ENCODE measurements around the gene TEX19.
"Not testable (repeated sequence)": the region's sequence is repeated elsewhere in the genome, so short reads cannot be mapped to it uniquely, and the experiment has no call there.

Gene TEX19

DNA sequence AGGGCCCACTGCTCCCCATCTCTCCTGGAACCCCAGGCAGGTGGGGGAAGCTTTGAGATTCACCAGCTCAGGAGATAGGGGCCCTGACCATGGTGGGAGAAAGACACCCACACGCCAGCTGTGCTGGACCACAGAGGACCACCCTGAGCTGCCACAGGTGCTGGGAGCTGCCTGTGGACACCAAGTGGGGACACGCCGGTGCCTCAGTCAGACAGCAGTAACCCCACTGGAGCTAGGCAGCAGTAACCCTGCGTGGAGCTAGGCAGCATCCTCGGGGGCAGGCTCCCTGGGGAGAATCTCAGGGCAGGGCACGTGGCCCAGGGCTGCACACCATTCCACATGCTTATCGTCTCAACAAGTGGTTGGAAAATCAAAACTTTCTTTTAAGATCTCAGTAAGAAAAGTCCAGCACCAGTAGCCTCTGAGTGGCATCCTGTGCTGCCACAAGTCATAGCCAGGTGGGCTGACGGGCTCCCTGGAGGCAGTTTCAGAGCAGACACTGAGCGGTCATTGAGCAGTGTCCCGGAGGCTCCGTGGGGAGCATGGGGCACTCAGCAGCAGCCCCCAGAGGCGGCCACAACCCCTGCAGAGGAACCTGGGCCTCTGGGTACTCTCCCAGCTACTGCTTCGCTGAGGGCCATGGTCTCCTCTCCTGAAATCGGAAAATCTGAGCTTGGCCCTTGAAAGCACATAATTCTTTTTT is 51.1 kb downstream of the TEX19 start:
- Histone ChIP-seq H3K4me3 (ENCODE audit: low read length) (no peak overlapping the region), H2BK15ac (replicated peaks; ENCODE audit: low read depth) (no peak overlapping the region), H3K36me3 (ENCODE audit: control insufficient read depth, insufficient read depth, low read length) (no peaks in the 10 kb centered on the region), H3K27ac (ENCODE audit: low read depth, low read length) (no peak overlapping the region), H3K56ac (ENCODE audit: low read length) (no peak overlapping the region), H3K4ac (ENCODE audit: low read depth, low read length) (no peak overlapping the region), H3K79me1 (ENCODE audit: low read length) (no peaks in the 10 kb centered on the region), H3K9ac (ENCODE audit: low read length) (no peak overlapping the region), H4K8ac (ENCODE audit: low read depth, low read length) (no peak overlapping the region), H3K27me3 (ENCODE audit: insufficient read depth, low read length, poor library complexity) (no peaks in the 10 kb centered on the region), H3K23ac (ENCODE audit: low read length) (no peak overlapping the region), H4K5ac (ENCODE audit: low read length) (no peak overlapping the region), H3K4me2 (ENCODE audit: low read length) (no peak overlapping the region), H3K79me2 (ENCODE audit: control insufficient read depth, insufficient read depth, low read length) (no peaks in the 10 kb centered on the region), H3K4me1 (ENCODE audit: control insufficient read depth, low read depth, low read length) (no peaks in the 10 kb centered on the region), H2AK5ac (ENCODE audit: low read length) (no peak overlapping the region), H2BK120ac (ENCODE audit: low read depth, low read length) (no peak overlapping the region), H3K18ac (ENCODE audit: low read length) (no peak overlapping the region), H2BK5ac (ENCODE audit: low read length) (no peak overlapping the region)
- WGBS (ENCODE audit: extremely low coverage, insufficient coverage, low lambda C conversion rate), result no CpG with 5 or more reads among the region's 14 CpGs
- no peak for DNase-seq

DNA sequence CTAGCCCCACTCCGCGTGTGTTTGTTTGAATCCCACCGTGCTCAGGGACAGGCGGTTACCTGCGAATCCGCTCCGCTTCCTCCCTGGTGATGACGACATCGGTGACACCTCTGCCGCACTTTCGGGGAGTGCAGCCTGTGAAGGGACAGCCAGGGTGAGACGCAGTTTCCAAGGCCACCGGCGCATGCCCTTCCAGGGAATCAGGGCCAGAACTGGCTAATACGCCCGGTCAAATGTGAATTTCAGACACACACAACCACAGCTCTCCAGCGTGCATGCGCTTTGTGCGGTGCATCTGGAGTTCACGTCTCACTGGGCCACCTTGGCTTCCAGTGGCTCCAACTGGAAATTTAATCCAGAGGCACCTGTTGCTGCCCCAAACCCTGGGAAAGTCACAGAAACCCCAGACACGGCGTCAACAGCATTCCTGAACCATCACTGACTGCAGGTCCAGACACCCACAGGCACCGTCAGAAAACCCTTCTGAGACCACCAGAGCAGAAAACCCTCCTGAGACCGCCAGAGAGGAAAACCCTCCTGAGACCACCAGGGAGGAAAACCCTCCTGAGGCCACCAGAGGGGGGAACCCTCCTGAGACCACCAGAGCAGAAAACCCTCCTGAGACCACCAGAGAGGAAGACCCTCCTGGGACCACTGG is 52.5 kb downstream of the TEX19 start:
- H3K79me2 ChIP-seq (ENCODE audit: control insufficient read depth, insufficient read depth, low read length), result no peaks in the 10 kb centered on the region
- no peak overlapping the region for H2BK15ac ChIP-seq (replicated peaks; ENCODE audit: low read depth)
- H3K56ac ChIP-seq (ENCODE audit: low read length), result no peak overlapping the region
- H2BK5ac ChIP-seq (ENCODE audit: low read length), result no peak overlapping the region
- H3K4me2 ChIP-seq (ENCODE audit: low read length), result no peak overlapping the region
- H3K4me1 ChIP-seq (ENCODE audit: control insufficient read depth, low read depth, low read length), result no peaks in the 10 kb centered on the region
- no peak overlapping the region for H3K4ac ChIP-seq (ENCODE audit: low read depth, low read length)
- no peak overlapping the region for H2BK120ac ChIP-seq (ENCODE audit: low read depth, low read length)
- H3K18ac ChIP-seq (ENCODE audit: low read length), result no peak overlapping the region
- no peak overlapping the region for H4K8ac ChIP-seq (ENCODE audit: low read depth, low read length)
- no peaks in the 10 kb centered on the region for H3K79me1 ChIP-seq (ENCODE audit: low read length)
- H3K36me3 ChIP-seq (ENCODE audit: control insufficient read depth, insufficient read depth, low read length), result no peaks in the 10 kb centered on the region
- no peak overlapping the region for H2AK5ac ChIP-seq (ENCODE audit: low read length)
- H3K4me3 ChIP-seq (ENCODE audit: low read length), result no peak overlapping the region
- no peak for DNase-seq
- H3K23ac ChIP-seq (ENCODE audit: low read length), result no peak overlapping the region
- H4K5ac ChIP-seq (ENCODE audit: low read length), result no peak overlapping the region
- H3K9ac ChIP-seq (ENCODE audit: low read length), result no peak overlapping the region
- no CpG with 5 or more reads among the region's 24 CpGs for WGBS (ENCODE audit: extremely low coverage, insufficient coverage, low lambda C conversion rate)
- no peak overlapping the region for H3K27ac ChIP-seq (ENCODE audit: low read depth, low read length)
- no peaks in the 10 kb centered on the region for H3K27me3 ChIP-seq (ENCODE audit: insufficient read depth, low read length, poor library complexity)

DNA sequence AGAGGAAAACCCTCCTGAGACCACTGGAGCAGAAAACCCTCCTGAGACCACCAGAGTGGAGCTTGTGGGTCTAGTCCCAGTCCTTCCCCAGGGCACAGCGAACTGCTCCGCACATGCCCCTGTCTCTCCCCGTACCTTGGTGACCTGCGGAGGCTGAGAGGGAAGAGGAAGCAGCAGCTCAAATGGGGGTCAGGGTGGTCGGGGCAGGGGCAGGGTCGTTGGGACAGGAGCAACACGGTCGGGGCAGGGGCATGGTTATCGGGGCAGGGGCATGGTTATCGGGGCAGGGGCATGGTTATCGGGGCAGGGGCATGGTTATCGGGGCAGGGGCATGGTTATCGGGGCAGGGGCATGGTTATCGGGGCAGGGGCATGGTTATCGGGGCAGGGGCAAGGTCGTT is 53.0 kb downstream of the TEX19 start:
- not testable (repeated sequence) for H3K23ac ChIP-seq (ENCODE audit: low read length); H3K27ac ChIP-seq (ENCODE audit: low read depth, low read length); H2AK5ac ChIP-seq (ENCODE audit: low read length); H3K4me3 ChIP-seq (ENCODE audit: low read length); H3K27me3 ChIP-seq (ENCODE audit: insufficient read depth, low read length, poor library complexity); H4K8ac ChIP-seq (ENCODE audit: low read depth, low read length); H2BK5ac ChIP-seq (ENCODE audit: low read length); H3K4me2 ChIP-seq (ENCODE audit: low read length); H2BK15ac ChIP-seq (replicated peaks; ENCODE audit: low read depth); H2BK120ac ChIP-seq (ENCODE audit: low read depth, low read length); H3K4me1 ChIP-seq (ENCODE audit: control insufficient read depth, low read depth, low read length); H3K79me1 ChIP-seq (ENCODE audit: low read length); H3K79me2 ChIP-seq (ENCODE audit: control insufficient read depth, insufficient read depth, low read length); H3K18ac ChIP-seq (ENCODE audit: low read length); H3K4ac ChIP-seq (ENCODE audit: low read depth, low read length); H3K56ac ChIP-seq (ENCODE audit: low read length); H3K9ac ChIP-seq (ENCODE audit: low read length); H3K36me3 ChIP-seq (ENCODE audit: control insufficient read depth, insufficient read depth, low read length); DNase-seq; H4K5ac ChIP-seq (ENCODE audit: low read length)
- WGBS (ENCODE audit: extremely low coverage, insufficient coverage, low lambda C conversion rate), result no CpG with 5 or more reads among the region's 16 CpGs

DNA sequence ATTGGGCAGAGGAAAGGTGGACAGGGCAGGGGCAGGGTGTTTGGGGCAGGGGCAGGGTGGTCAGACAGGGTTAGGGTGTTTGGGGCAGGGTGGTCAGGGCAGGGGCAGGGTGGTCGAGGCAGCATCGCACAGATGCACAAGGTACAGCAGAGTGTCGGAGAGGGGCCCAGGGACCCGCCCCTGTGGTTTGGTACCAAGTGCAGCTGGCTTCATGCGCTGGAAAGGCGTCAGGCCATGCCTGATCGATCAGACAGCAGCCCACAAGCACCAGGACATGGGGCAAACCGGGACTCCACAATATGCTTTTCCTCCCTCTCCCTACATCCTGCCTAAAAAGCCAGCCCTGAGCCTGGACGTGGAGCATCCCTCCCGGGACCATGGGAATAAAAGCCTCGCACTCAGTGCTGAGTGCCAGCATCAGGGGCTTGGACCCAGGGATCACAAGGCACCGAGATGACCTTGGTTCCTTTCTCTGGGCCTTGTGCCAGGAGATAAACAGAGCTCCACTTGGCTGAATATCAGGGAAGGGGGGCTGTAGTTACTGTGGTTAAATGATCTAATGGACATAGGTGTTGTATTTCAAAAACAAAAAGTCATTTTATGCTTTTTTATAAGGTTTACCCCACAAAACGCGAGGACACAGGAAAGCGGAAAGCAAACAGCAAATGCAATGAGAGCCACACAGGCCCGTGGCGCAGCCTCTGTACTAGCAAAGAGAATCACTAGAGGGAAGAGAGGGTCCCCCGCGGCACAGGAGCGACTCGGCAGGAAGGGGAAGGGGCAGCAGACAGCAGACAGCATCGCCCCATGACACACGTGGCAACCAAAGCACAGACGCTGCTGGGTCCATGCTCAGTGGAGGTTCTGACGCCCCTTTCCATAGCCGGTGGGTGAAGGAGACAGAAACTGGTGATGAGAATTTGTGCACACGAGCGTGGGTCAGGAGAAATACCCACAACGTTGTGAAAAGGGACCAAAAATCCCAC is 53.8 kb downstream of the TEX19 start:
- Histone ChIP-seq H3K79me2 (ENCODE audit: control insufficient read depth, insufficient read depth, low read length) (no peaks in the 10 kb centered on the region), H2AK5ac (ENCODE audit: low read length) (no peak overlapping the region), H3K4me1 (ENCODE audit: control insufficient read depth, low read depth, low read length) (no peaks in the 10 kb centered on the region), H3K56ac (ENCODE audit: low read length) (no peak overlapping the region), H4K8ac (ENCODE audit: low read depth, low read length) (no peak overlapping the region), H3K18ac (ENCODE audit: low read length) (no peak overlapping the region), H2BK15ac (replicated peaks; ENCODE audit: low read depth) (no peak overlapping the region), H3K4me2 (ENCODE audit: low read length) (no peak overlapping the region), H3K79me1 (ENCODE audit: low read length) (no peaks in the 10 kb centered on the region), H4K5ac (ENCODE audit: low read length) (no peak overlapping the region), H2BK120ac (ENCODE audit: low read depth, low read length) (no peak overlapping the region), H3K27ac (ENCODE audit: low read depth, low read length) (no peak overlapping the region), H2BK5ac (ENCODE audit: low read length) (no peak overlapping the region), H3K9ac (ENCODE audit: low read length) (no peak overlapping the region), H3K4me3 (ENCODE audit: low read length) (no peak overlapping the region), H3K4ac (ENCODE audit: low read depth, low read length) (no peak overlapping the region), H3K23ac (ENCODE audit: low read length) (no peak overlapping the region), H3K36me3 (ENCODE audit: control insufficient read depth, insufficient read depth, low read length) (no peaks in the 10 kb centered on the region), H3K27me3 (ENCODE audit: insufficient read depth, low read length, poor library complexity) (no peaks in the 10 kb centered on the region)
- no CpG with 5 or more reads among the region's 29 CpGs for WGBS (ENCODE audit: extremely low coverage, insufficient coverage, low lambda C conversion rate)
- DNase-seq, result no peak

All from mesendoderm (in vitro differentiated cells).